HepG2 (cell line): ENCODE measurements around the gene BEX1. TPM values are rescaled to one million over a fixed set of nuclear protein-coding genes. Genes with fewer than 3 reads are reported as not detected.
"Not testable (repeated sequence)": the region's sequence is repeated elsewhere in the genome, so short reads cannot be mapped to it uniquely, and the experiment has no call there.

Experiments
- ATAC-seq: fragments of 200-7000 bp; cut with Tn5 transposase; 3 replicates; pipeline ENCODE4 v1.9.1; 2020; ENCODE audit warnings: mild to moderate bottlenecking, moderate library complexity
- BruUV-seq: library from RNA; stranded (reverse); fragments of 400-500 nt; replicated peaks from 2 replicates; lab custom pipeline; 2021; lab: Mats Ljungman, UMichigan
- CTCF ChIA-PET: fragments of 300-600 bp; formaldehyde crosslinking; extraction: SDS; loops from one replicate; lab custom pipeline; 2021; ENCODE audit warnings: low total read pairs, inconsistent platforms, low intra/inter-chr PET ratio; lab: Yijun Ruan, JAX
- POLR2A ChIA-PET: fragments of 350-600 bp; sonication (Branson Sonifier 250); formaldehyde crosslinking; loops from one replicate; lab custom pipeline; 2020; ENCODE audit warnings: antibody characterized with exemption, inconsistent platforms; lab: Yijun Ruan, JAX
- DNase-seq: peaks from one replicate; pipeline ENCODE4 v3.0.0-alpha.2; 2015; ENCODE audit warnings: low spot score
- FAIRE-seq: peaks from 3 replicates; lab custom pipeline; 2011; peaks lifted over from hg19 to GRCh38; lab: Jason Lieb, UNC
- H2AFZ ChIP-seq: one replicate; pipeline ENCODE4 v1.6.1; 2011; ENCODE audit warnings: low read length, inconsistent platforms
- H3K27ac ChIP-seq: fragments of 300-600 bp; 3 replicates; pipeline ENCODE4 v1.8.0; 2011; ENCODE audit warnings: mixed run types, mild to moderate bottlenecking, mixed read lengths, low read length, inconsistent platforms; ENCODE audit not compliant: insufficient read depth; ENCODE audit errors: extremely low read length
- H3K27me3 ChIP-seq, 2 experiments: fragments of 200-600 bp in 1 of 2; 2 replicates in 1 of 2; 3 replicates in 1 of 2; pipeline versions ENCODE4 v1.6.0 to v1.8.0; 2011; ENCODE audit warnings: low read length in 2 of 2, mild to moderate bottlenecking in 2 of 2, moderate library complexity in 2 of 2, inconsistent platforms in 1 of 2; ENCODE audit not compliant: insufficient read depth in 2 of 2, control insufficient read depth in 1 of 2
- H3K36me3 ChIP-seq, 2 experiments: fragments of 200-600 bp in 1 of 2; replicated peaks in 1 of 2; 2 replicates in 1 of 2; 3 replicates in 1 of 2; pipeline versions ENCODE4 v1.5.1 to v1.8.0; 2011; ENCODE audit warnings: low read length in 2 of 2, inconsistent platforms in 1 of 2; ENCODE audit not compliant: insufficient read depth in 2 of 2, control insufficient read depth in 1 of 2
- H3K4me1 ChIP-seq: 2 replicates; pipeline ENCODE4 v1.5.1; 2012; ENCODE audit warnings: low read length, inconsistent platforms; ENCODE audit not compliant: insufficient read depth
- H3K4me2 ChIP-seq: 2 replicates; pipeline ENCODE4 v1.6.0; 2011; ENCODE audit warnings: low read depth, low read length, inconsistent platforms
- H3K4me3 ChIP-seq, 3 experiments: fragments of 200-600 bp in 1 of 3; sonication (generic), shearing (Covaris generic) in 1 of 3; replicated peaks in 1 of 3; 2 replicates each; pipeline ENCODE4 v1.5.1; 2011 to 2016; ENCODE audit warnings: low read length in 3 of 3, inconsistent platforms in 2 of 3, low read depth in 2 of 3, mild to moderate bottlenecking in 2 of 3, control low read depth in 1 of 3, mixed read lengths in 1 of 3; ENCODE audit not compliant: insufficient read depth in 1 of 3
- H3K79me2 ChIP-seq: one replicate; pipeline ENCODE4 v1.6.1; 2011; ENCODE audit warnings: low read length, inconsistent platforms; ENCODE audit not compliant: insufficient read depth
- H3K9ac ChIP-seq: 2 replicates; pipeline ENCODE4 v1.6.0; 2011; ENCODE audit warnings: mild to moderate bottlenecking, low read depth, low read length, inconsistent platforms; ENCODE audit not compliant: insufficient read depth
- H3K9me3 ChIP-seq: 2 replicates; pipeline ENCODE4 v1.5.1; 2012; ENCODE audit warnings: mild to moderate bottlenecking, low read length
- H4K20me1 ChIP-seq: 2 replicates; pipeline ENCODE4 v1.6.0; 2011; ENCODE audit warnings: inconsistent platforms, mild to moderate bottlenecking, low read length, moderate library complexity; ENCODE audit not compliant: insufficient read depth
- WGBS: methylation state at CpG from one replicate; pipeline ENCODE4 v1.1.6; 2017; ENCODE audit warnings: low lambda C conversion rate; 5-methylcytosine and 5-hydroxymethylcytosine counted together
- in situ Hi-C: cut with HindIII; loops from 2 replicates; pipeline ENCODE4 v1.10.0; 2017; ENCODE audit warnings: low pct_unique_long_range_greater_than_20kb; ENCODE audit not compliant: extremely low pct_ligation_motif_present
- intact Hi-C: fragments of 100-400 bp; cut with micrococcal nuclease; formaldehyde crosslinking; loops from one replicate; pipeline ENCODE4 v1.10.0; 2022; ENCODE audit not compliant: unreplicated experiment
- polyA plus RNA-seq, 8 experiments: library from polyadenylated mRNA; depleted of rRNA in 3 of 8; stranded (reverse) in 7 of 8; unstranded in 1 of 8; fragments of >200 nt; fragmentation: Illumina TruSeq in 4 of 8; extraction: Trizol in 4 of 8; gene quantifications; 2 replicates each; pipeline versions ENCODE4 v1.2.1 to v1.2.3, GENCODE V29; 2011 to 2016; ENCODE audit warnings: low read depth in 4 of 8, missing spikeins in 1 of 8, mixed read lengths in 1 of 8; ENCODE audit not compliant: insufficient read depth in 1 of 8
- total RNA-seq, 5 experiments: library from RNA; depleted of rRNA; stranded (reverse); fragments of >200 nt; fragmentation: Illumina TruSeq; extraction: Trizol; gene quantifications; 2 replicates each; pipeline ENCODE4 v1.2.3, GENCODE V29; 2016; ENCODE audit warnings: low read depth in 1 of 5

Gene BEX1
- total and polyA plus RNA-seq, 2 of the 13 experiments (the other 11 are each of a cell fraction or from before 2014, with no cell fraction given) = 29.4 to 69.4 TPM

GRCh38 chrX:103104370-103104769, 40.4 kb upstream of the BEX1 start:
- H3K9me3 ChIP-seq, POLR2A ChIA-PET, H3K27me3 ChIP-seq, H3K36me3 ChIP-seq, H3K27ac ChIP-seq, H2AFZ ChIP-seq, H4K20me1 ChIP-seq, H3K4me3 ChIP-seq, H3K4me2 ChIP-seq, ATAC-seq, in situ Hi-C loops, CTCF ChIA-PET, intact Hi-C loops, H3K4me1 ChIP-seq, H3K79me2 ChIP-seq, H3K9ac ChIP-seq, FAIRE-seq, BruUV-seq, DNase-seq: not testable (repeated sequence)
- WGBS = no CpG with 5 or more reads among the region's 26 CpGs

DNA sequence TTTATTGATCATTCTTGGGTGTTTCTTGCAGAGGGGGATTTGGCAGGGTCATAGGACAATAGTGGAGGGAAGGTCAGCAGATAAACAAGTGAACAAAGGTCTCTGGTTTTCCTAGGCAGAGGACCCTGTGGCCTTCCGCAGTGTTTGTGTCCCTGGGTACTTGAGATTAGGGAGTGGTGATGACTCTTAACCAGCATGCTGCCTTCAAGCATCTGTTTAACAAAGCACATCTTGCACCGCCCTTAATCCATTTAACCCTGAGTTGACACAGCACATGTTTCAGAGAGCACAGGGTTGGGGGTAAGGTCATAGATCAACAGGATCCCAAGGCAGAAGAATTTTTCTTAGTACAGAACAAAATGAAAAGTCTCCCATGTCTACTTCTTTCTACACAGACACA, 39.9 kb upstream of the BEX1 start:
- H3K4me1 ChIP-seq, FAIRE-seq, H3K79me2 ChIP-seq, H3K4me3 ChIP-seq, CTCF ChIA-PET, H3K4me2 ChIP-seq, H3K36me3 ChIP-seq, H3K27me3 ChIP-seq, H3K9me3 ChIP-seq, H3K9ac ChIP-seq, H4K20me1 ChIP-seq, POLR2A ChIA-PET, BruUV-seq, in situ Hi-C loops, H2AFZ ChIP-seq, ATAC-seq, DNase-seq, H3K27ac ChIP-seq, intact Hi-C loops: not testable (repeated sequence)
- WGBS = no CpG with 5 or more reads among the region's 2 CpGs
